Karpas-422 (cell line): Measurements from ENCODE around the gene POLR2J2. TPM values are rescaled to one million over a fixed set of nuclear protein-coding genes. Genes with fewer than 3 reads are reported as not detected.
"Not testable (repeated sequence)": the region's sequence is repeated elsewhere in the genome, so short reads cannot be mapped to it uniquely, and the experiment has no call there.

ENCODE experiments used
- DNase-seq: peaks from one replicate; pipeline ENCODE4 v3.0.0-alpha.2; 2015
- H2AFZ ChIP-seq: fragments of 200-600 bp; sonication (generic); 2 replicates; pipeline ENCODE4 v1.6.1; 2014; ENCODE audit warnings: antibody characterized with exemption, low read length, mixed read lengths
- H3K27ac ChIP-seq: fragments of 200-600 bp; sonication (generic); 2 replicates; pipeline ENCODE4 v1.5.1; 2014; ENCODE audit warnings: mild to moderate bottlenecking, low read length, moderate library complexity
- H3K27me3 ChIP-seq: fragments of 200-600 bp; sonication (generic); 2 replicates; pipeline ENCODE4 v1.6.1; 2014; ENCODE audit warnings: low read length, mixed read lengths
- H3K36me3 ChIP-seq: fragments of 200-600 bp; sonication (generic); 2 replicates; pipeline ENCODE4 v1.6.1; 2014; ENCODE audit warnings: low read length, mixed read lengths; ENCODE audit not compliant: insufficient read depth
- H3K4me1 ChIP-seq: fragments of 200-600 bp; sonication (generic); 2 replicates; pipeline ENCODE4 v1.6.1; 2014; ENCODE audit warnings: mild to moderate bottlenecking, low read length, mixed read lengths
- H3K4me2 ChIP-seq: fragments of 200-600 bp; sonication (generic); 2 replicates; pipeline ENCODE4 v1.6.1; 2014; ENCODE audit warnings: low read length, low read depth, mild to moderate bottlenecking; ENCODE audit not compliant: poor library complexity, severe bottlenecking
- H3K4me3 ChIP-seq: fragments of 200-600 bp; sonication (generic); 2 replicates; pipeline ENCODE4 v1.5.1; 2014; ENCODE audit warnings: mild to moderate bottlenecking, antibody characterized with exemption, low read length, mixed read lengths
- H3K79me2 ChIP-seq: fragments of 200-600 bp; sonication (generic); 2 replicates; pipeline ENCODE4 v1.6.1; 2014; ENCODE audit warnings: mild to moderate bottlenecking, low read length, mixed read lengths
- H3K9ac ChIP-seq: fragments of 200-600 bp; sonication (generic); 2 replicates; pipeline ENCODE4 v1.6.0; 2014; ENCODE audit warnings: low read length
- H3K9me2 ChIP-seq: fragments of 200-600 bp; sonication (generic), shearing (Covaris generic); replicated peaks from 2 replicates; pipeline ENCODE4 v1.6.0; 2014; ENCODE audit warnings: mild to moderate bottlenecking, low read length, moderate library complexity; ENCODE audit not compliant: insufficient read depth
- H3K9me3 ChIP-seq: fragments of 300-700, 200-600 bp; sonication (generic); 2 replicates; pipeline ENCODE4 v1.6.1; 2014; ENCODE audit warnings: low read length, mixed read lengths
- H4K20me1 ChIP-seq: fragments of 200-600 bp; sonication (generic); 2 replicates; pipeline ENCODE4 v1.6.1; 2014; ENCODE audit warnings: mild to moderate bottlenecking, antibody characterized with exemption, low read length, low read depth; ENCODE audit not compliant: insufficient read depth
- small RNA-seq: library from RNA; depleted of rRNA; stranded (forward); fragments of <200 nt; gene quantifications from one replicate; pipeline ENCODE3, GENCODE V24; 2014
- total RNA-seq: library from RNA; depleted of rRNA; stranded (reverse); fragments of >200 nt; shearing (Covaris generic); gene quantifications from 2 replicates; pipeline ENCODE4 v1.2.3, GENCODE V29; 2014; ENCODE audit warnings: low replicate concordance; rRNA removed

POLR2J2 gene
- total RNA-seq, 1 experiment from 2014 or later, result 14.7 TPM

- not testable (repeated sequence) for H3K9ac ChIP-seq, H3K36me3 ChIP-seq, H3K9me2 ChIP-seq, H3K4me3 ChIP-seq, H3K9me3 ChIP-seq, H3K27me3 ChIP-seq, H3K27ac ChIP-seq, H4K20me1 ChIP-seq, H3K4me1 ChIP-seq, H2AFZ ChIP-seq, H3K79me2 ChIP-seq
- peak; percentile 58 for DNase-seq
- H3K4me2 ChIP-seq, result peak within 1 kb of the TSS; percentile 40
These were observed 54.8 kb downstream of the POLR2J2 start, which contains the start of gene RASA4 for GRCh38 chr7:102616507-102617125. TSS of gene RASA4 (minus strand) at chr7:102616756. CDS start at chr7:102616689, 67 bp downstream.

Small RNA genes within 50 kb of the gene (small RNA-seq; reads per million reads assigned to genes)
- gene AC105052.3 (not detected), gene UPK3BL1 (not detected)

Other genes starting within 250 kb of the POLR2J2 start
- 2.8 and 7.8 TPM in 2 replicates for gene ORAI2, start 238.1 kb downstream of the POLR2J2 start, total RNA-seq
- 3.7 and 11.9 TPM in 2 replicates for gene ALKBH4, start 206.8 kb downstream of the POLR2J2 start, total RNA-seq
- gene LRWD1, start 206.7 kb downstream of the POLR2J2 start, total RNA-seq, result 15.2 and 24.9 TPM in 2 replicates
- 53.1 and 60.7 TPM in 2 replicates for gene POLR2J, start 192.7 kb downstream of the POLR2J2 start, total RNA-seq
- gene RASA4B, start 153.9 kb downstream of the POLR2J2 start, total RNA-seq, result 2.4 and 5.6 TPM in 2 replicates
- gene UPK3BL2, start 128.0 kb downstream of the POLR2J2 start, total RNA-seq, result 19.8 and 49.4 TPM in 2 replicates
- not detected in 2 replicates for gene SPDYE2, start 120.4 kb downstream of the POLR2J2 start, total RNA-seq
- 45.5 and 57.8 TPM in 2 replicates for gene POLR2J3, start 99.1 kb downstream of the POLR2J2 start, total RNA-seq
- 4.5 and 16.5 TPM in 2 replicates for gene RASA4, start 54.9 kb downstream of the POLR2J2 start, total RNA-seq
- gene UPK3BL1, start 28.9 kb downstream of the POLR2J2 start, total RNA-seq, result 41.7 and 51.4 TPM in 2 replicates
- gene SPDYE2B, start 21.3 kb downstream of the POLR2J2 start, total RNA-seq, result not detected in 2 replicates
- gene FAM185A, start 77.3 kb upstream of the POLR2J2 start, total RNA-seq, result 3.5 and 4.0 TPM in 2 replicates
- not detected in 2 replicates for gene LRRC17, start 241.3 kb upstream of the POLR2J2 start, total RNA-seq